ENCODE measurements around the gene ADIG. TPM values are rescaled to one million over a fixed set of nuclear protein-coding genes. Genes with fewer than 3 reads are reported as not detected.

Gene ADIG
- total and polyA plus RNA-seq, 2 of the 13 experiments (the other 11 are each of a cell fraction or from before 2014, with no cell fraction given): 0.15 TPM; not detected in 1

DNA sequence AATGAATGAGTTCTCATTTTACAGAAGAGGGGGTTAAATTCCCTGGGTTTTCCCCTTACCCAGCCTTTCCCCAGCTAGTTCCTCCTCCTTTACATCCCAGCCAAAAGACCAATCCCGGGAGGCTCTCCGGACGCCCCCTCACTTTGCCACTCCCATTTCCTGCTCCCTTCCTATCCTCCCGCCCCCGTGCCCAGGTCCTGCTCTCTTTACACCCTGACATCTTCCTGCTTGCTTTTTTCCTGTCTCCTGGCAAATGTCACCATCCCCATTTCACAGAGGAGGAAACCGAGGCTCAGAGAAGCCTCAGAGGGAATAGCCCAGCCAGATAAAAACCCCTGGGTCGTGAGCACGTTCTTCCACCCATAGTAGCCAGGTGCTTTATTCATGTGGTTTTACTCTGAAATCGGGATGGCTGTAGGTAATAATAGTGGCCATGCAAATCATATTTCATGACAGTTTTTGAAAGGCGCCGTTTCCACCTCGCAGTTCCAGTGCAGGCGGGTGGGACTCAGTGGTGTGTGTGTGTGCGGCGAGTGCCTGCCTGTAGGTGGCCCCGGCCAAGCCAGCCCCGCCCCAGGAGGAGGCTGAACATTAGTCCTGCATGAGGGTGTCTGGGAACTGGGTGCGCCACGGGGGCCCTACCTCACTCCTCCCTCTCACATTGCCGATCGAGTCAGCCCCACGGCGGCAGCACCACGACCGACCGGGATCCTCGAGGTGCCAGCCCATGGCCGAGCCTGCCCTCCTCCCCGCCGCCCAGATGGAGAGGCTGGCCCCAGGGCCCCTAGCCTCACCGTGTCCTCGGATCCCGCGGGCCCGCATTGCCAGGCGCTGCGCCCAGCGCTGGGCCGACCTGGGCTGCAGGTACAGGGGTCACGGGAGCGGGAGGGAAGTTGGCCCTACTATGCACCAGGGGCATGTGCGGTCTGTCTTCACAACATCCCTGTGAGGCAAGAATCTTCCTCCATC is 20.5 kb downstream of the ADIG start, which contains the start of gene ARHGAP40 (continued):
- TF ChIP-seq, protein P1, sequence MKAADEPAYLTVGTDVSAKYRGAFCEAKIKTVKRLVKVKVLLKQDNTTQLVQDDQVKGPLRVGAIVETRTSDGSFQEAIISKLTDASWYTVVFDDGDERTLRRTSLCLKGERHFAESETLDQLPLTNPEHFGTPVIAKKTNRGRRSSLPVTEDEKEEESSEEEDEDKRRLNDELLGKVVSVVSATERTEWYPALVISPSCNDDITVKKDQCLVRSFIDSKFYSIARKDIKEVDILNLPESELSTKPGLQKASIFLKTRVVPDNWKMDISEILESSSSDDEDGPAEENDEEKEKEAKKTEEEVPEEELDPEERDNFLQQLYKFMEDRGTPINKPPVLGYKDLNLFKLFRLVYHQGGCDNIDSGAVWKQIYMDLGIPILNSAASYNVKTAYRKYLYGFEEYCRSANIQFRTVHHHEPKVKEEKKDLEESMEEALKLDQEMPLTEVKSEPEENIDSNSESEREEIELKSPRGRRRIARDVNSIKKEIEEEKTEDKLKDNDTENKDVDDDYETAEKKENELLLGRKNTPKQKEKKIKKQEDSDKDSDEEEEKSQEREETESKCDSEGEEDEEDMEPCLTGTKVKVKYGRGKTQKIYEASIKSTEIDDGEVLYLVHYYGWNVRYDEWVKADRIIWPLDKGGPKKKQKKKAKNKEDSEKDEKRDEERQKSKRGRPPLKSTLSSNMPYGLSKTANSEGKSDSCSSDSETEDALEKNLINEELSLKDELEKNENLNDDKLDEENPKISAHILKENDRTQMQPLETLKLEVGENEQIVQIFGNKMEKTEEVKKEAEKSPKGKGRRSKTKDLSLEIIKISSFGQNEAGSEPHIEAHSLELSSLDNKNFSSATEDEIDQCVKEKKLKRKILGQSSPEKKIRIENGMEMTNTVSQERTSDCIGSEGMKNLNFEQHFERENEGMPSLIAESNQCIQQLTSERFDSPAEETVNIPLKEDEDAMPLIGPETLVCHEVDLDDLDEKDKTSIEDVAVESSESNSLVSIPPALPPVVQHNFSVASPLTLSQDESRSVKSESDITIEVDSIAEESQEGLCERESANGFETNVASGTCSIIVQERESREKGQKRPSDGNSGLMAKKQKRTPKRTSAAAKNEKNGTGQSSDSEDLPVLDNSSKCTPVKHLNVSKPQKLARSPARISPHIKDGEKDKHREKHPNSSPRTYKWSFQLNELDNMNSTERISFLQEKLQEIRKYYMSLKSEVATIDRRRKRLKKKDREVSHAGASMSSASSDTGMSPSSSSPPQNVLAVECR (CRISPR knock-in tag; IDR thresholded peaks at IDR 0.05; ENCODE audit: borderline replicate concordance): peak; percentile 57
- TF ChIP-seq DNMT1 (CRISPR knock-in tag; IDR thresholded peaks at IDR 0.05): peak; percentile 89; the same call in 1 of the 2 replicates
- peak; percentile 42; the same call in 1 of the 2 replicates for TF ChIP-seq ZNF597 (CRISPR knock-in tag; IDR thresholded peaks at IDR 0.05)
- no peak for TF ChIP-seq REXO4 (CRISPR knock-in tag; IDR thresholded peaks at IDR 0.05; ENCODE audit: borderline replicate concordance)
- TF ChIP-seq, protein P2, sequence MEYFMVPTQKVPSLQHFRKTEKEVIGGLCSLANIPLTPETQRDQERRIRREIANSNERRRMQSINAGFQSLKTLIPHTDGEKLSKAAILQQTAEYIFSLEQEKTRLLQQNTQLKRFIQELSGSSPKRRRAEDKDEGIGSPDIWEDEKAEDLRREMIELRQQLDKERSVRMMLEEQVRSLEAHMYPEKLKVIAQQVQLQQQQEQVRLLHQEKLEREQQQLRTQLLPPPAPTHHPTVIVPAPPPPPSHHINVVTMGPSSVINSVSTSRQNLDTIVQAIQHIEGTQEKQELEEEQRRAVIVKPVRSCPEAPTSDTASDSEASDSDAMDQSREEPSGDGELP (IDR thresholded peaks at IDR 0.05; ENCODE audit: borderline replicate concordance, low read depth): no peak; the same call in 1 of the 2 replicates
- TF ChIP-seq ZNF350 (CRISPR knock-in tag; IDR thresholded peaks at IDR 0.05; ENCODE audit: borderline replicate concordance, low read depth): 0 out of 2 replicates have a peak, but pooled peaks have one; percentile 64
- TF ChIP-seq, protein P3, sequence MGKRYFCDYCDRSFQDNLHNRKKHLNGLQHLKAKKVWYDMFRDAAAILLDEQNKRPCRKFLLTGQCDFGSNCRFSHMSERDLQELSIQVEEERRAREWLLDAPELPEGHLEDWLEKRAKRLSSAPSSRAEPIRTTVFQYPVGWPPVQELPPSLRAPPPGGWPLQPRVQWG (CRISPR knock-in tag; IDR thresholded peaks at IDR 0.05; ENCODE audit: borderline replicate concordance, low read depth): no peak
- TF ChIP-seq, protein P4, sequence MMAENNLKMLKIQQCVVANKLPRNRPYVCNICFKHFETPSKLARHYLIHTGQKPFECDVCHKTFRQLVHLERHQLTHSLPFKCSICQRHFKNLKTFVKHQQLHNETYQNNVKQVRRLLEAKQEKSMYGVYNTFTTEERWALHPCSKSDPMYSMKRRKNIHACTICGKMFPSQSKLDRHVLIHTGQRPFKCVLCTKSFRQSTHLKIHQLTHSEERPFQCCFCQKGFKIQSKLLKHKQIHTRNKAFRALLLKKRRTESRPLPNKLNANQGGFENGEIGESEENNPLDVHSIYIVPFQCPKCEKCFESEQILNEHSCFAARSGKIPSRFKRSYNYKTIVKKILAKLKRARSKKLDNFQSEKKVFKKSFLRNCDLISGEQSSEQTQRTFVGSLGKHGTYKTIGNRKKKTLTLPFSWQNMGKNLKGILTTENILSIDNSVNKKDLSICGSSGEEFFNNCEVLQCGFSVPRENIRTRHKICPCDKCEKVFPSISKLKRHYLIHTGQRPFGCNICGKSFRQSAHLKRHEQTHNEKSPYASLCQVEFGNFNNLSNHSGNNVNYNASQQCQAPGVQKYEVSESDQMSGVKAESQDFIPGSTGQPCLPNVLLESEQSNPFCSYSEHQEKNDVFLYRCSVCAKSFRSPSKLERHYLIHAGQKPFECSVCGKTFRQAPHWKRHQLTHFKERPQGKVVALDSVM (CRISPR knock-in tag; IDR thresholded peaks at IDR 0.05): peak; percentile 74
- TF ChIP-seq CHD4 (IDR thresholded peaks at IDR 0.05; ENCODE audit: borderline replicate concordance, low read length): peak; percentile 69; the same call in 1 of the 2 replicates
- TF ChIP-seq FOXM1 (CRISPR knock-in tag; IDR thresholded peaks at IDR 0.05): peak; percentile 35; the same call in 1 of the 2 replicates
- peak; percentile 39 for TF ChIP-seq AGO2 (optimal IDR thresholded peaks at IDR 0.05; ENCODE audit: low read depth, low read length)
- TF ChIP-seq ATAD3A (CRISPR knock-in tag; IDR thresholded peaks at IDR 0.05): no peak
- TF ChIP-seq, protein P5, sequence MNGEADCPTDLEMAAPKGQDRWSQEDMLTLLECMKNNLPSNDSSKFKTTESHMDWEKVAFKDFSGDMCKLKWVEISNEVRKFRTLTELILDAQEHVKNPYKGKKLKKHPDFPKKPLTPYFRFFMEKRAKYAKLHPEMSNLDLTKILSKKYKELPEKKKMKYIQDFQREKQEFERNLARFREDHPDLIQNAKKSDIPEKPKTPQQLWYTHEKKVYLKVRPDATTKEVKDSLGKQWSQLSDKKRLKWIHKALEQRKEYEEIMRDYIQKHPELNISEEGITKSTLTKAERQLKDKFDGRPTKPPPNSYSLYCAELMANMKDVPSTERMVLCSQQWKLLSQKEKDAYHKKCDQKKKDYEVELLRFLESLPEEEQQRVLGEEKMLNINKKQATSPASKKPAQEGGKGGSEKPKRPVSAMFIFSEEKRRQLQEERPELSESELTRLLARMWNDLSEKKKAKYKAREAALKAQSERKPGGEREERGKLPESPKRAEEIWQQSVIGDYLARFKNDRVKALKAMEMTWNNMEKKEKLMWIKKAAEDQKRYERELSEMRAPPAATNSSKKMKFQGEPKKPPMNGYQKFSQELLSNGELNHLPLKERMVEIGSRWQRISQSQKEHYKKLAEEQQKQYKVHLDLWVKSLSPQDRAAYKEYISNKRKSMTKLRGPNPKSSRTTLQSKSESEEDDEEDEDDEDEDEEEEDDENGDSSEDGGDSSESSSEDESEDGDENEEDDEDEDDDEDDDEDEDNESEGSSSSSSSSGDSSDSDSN (CRISPR knock-in tag; IDR thresholded peaks at IDR 0.05): peak; percentile 50; the same call in 1 of the 2 replicates
- TF ChIP-seq MTF1 (CRISPR knock-in tag; IDR thresholded peaks at IDR 0.05): no peak
- no peak for TF ChIP-seq SMAD9 (CRISPR knock-in tag; IDR thresholded peaks at IDR 0.05)
- TF ChIP-seq SYNCRIP (IDR thresholded peaks at IDR 0.05; ENCODE audit: insufficient read depth, low read depth, low read length): no peak

Measured in HepG2 (cell line).